Endothelial cell of umbilical vein (primary cell): Measurements from ENCODE around the gene PRIMA1. TPM values are rescaled to one million over a fixed set of nuclear protein-coding genes. Genes with fewer than 3 reads are reported as not detected.

Source experiments
- BruUV-seq: library from RNA; stranded (reverse); fragments of 400-500 nt; replicated peaks from 2 replicates; lab custom pipeline; 2021; lab: Mats Ljungman, UMichigan
- CTCF ChIA-PET: fragments of 300-600, 350-600 bp; sonication (Branson Sonifier 250); formaldehyde crosslinking; loops from one replicate; lab custom pipeline; 2021; ENCODE audit warnings: antibody characterized with exemption, inconsistent platforms; lab: Charles Lee
- POLR2A ChIA-PET: fragments of 300-600, 350-600 bp; sonication (Branson Sonifier 250); formaldehyde crosslinking; loops from one replicate; lab custom pipeline; 2021; ENCODE audit warnings: antibody characterized with exemption, inconsistent platforms; lab: Charles Lee
- DNase-seq: peaks from one replicate; pipeline ENCODE4 v3.0.0-alpha.2; 2011; ENCODE audit warnings: low read depth, low spot score
- FAIRE-seq: peaks from 2 replicates; lab custom pipeline; 2011; peaks lifted over from hg19 to GRCh38; lab: Jason Lieb, UNC
- H2AFZ ChIP-seq: 2 replicates; pipeline ENCODE4 v1.6.0; 2012; ENCODE audit warnings: low read depth, low read length, control low read depth, inconsistent platforms
- H3K27ac ChIP-seq: 2 replicates; pipeline ENCODE4 v1.5.1; 2011; ENCODE audit warnings: low read depth, mild to moderate bottlenecking, control low read depth, low read length, moderate library complexity; ENCODE audit not compliant: insufficient read depth
- H3K27me3 ChIP-seq, 2 experiments: 2 replicates each; pipeline versions ENCODE4 v1.6.0 to v1.6.1; 2011; ENCODE audit warnings: low read length in 2 of 2, mixed read lengths in 1 of 2; ENCODE audit not compliant: control insufficient read depth in 2 of 2, insufficient read depth in 2 of 2
- H3K36me3 ChIP-seq, 2 experiments: 2 replicates in 1 of 2; 3 replicates in 1 of 2; pipeline ENCODE4 v1.5.1; 2011; ENCODE audit warnings: low read length in 2 of 2, mild to moderate bottlenecking in 1 of 2, moderate library complexity in 1 of 2; ENCODE audit not compliant: control insufficient read depth in 2 of 2, insufficient read depth in 2 of 2; ENCODE audit errors: extremely low read depth in 1 of 2
- H3K4me1 ChIP-seq: 3 replicates; pipeline ENCODE4 v1.5.1; 2011; ENCODE audit warnings: mild to moderate bottlenecking, low read length; ENCODE audit not compliant: control insufficient read depth, insufficient read depth; ENCODE audit errors: extremely low read depth
- H3K4me2 ChIP-seq: 2 replicates; pipeline ENCODE4 v1.6.1; 2011; ENCODE audit warnings: low read length, control low read depth, mixed read lengths; ENCODE audit not compliant: insufficient read depth
- H3K4me3 ChIP-seq, 3 experiments: fragments of 200-600 bp in 1 of 3; sonication (generic), shearing (Covaris generic) in 1 of 3; replicated peaks in 1 of 3; 2 replicates each; pipeline ENCODE4 v1.5.1; 2011 to 2016; ENCODE audit warnings: control low read depth in 3 of 3, low read length in 3 of 3, mild to moderate bottlenecking in 2 of 3, inconsistent platforms in 1 of 3, low read depth in 1 of 3, moderate library complexity in 1 of 3; ENCODE audit not compliant: insufficient read depth in 1 of 3
- H3K79me2 ChIP-seq: 2 replicates; pipeline ENCODE4 v1.6.0; 2012; ENCODE audit warnings: low read length, inconsistent platforms; ENCODE audit not compliant: control insufficient read depth, insufficient read depth
- H3K9ac ChIP-seq: replicated peaks from 2 replicates; pipeline ENCODE3; 2011; ENCODE audit warnings: low read length, control low read depth; ENCODE audit not compliant: insufficient read depth; ENCODE audit errors: extremely low read depth
- H3K9me1 ChIP-seq: replicated peaks from 3 replicates; pipeline ENCODE4 v1.6.0; 2011; ENCODE audit warnings: mild to moderate bottlenecking, low read length; ENCODE audit not compliant: control insufficient read depth, insufficient read depth; ENCODE audit errors: extremely low read depth
- H3K9me3 ChIP-seq: replicated peaks from 2 replicates; pipeline ENCODE4 v1.5.1; 2012; ENCODE audit warnings: low read length, inconsistent platforms; ENCODE audit not compliant: control insufficient read depth, insufficient read depth
- H4K20me1 ChIP-seq: replicated peaks from 2 replicates; pipeline ENCODE3; 2011; ENCODE audit warnings: mild to moderate bottlenecking, low read length; ENCODE audit not compliant: control insufficient read depth, insufficient read depth; ENCODE audit errors: extremely low read depth
- CTCF ChIP-seq, 2 donors: IDR thresholded peaks; 1 replicate in 1 of 2; 2 replicates in 1 of 2; pipeline ENCODE4 v1.5.1; 2011; ENCODE audit warnings: low read length in 2 of 2, mild to moderate bottlenecking in 2 of 2, moderate library complexity in 2 of 2, control low read depth in 1 of 2, inconsistent platforms in 1 of 2, low read depth in 1 of 2; ENCODE audit not compliant: insufficient read depth in 1 of 2; ENCODE audit errors: extremely low read depth in 1 of 2
- EZH2 ChIP-seq: IDR thresholded peaks from 2 replicates; pipeline ENCODE4 v1.6.1; 2012; ENCODE audit warnings: borderline replicate concordance, low read depth, mild to moderate bottlenecking, moderate library complexity, low read length, inconsistent platforms; ENCODE audit not compliant: severe bottlenecking
- FOS ChIP-seq: IDR thresholded peaks from 2 replicates; pipeline ENCODE4 v1.6.1; 2011; ENCODE audit warnings: mild to moderate bottlenecking, low read length, moderate library complexity, borderline replicate concordance; ENCODE audit not compliant: insufficient read depth
- GATA2 ChIP-seq: IDR thresholded peaks from 2 replicates; pipeline ENCODE4 v1.7.0; 2011; ENCODE audit warnings: low read depth, mild to moderate bottlenecking, moderate library complexity, mixed read lengths, low read length; ENCODE audit not compliant: insufficient read length, insufficient read depth
- JUN ChIP-seq: IDR thresholded peaks from 2 replicates; pipeline ENCODE4 v1.6.1; 2011; ENCODE audit warnings: borderline replicate concordance, low read depth; ENCODE audit not compliant: insufficient read length, insufficient read depth
- MYC ChIP-seq: IDR thresholded peaks from one replicate; pipeline ENCODE4 v1.6.1; 2011; ENCODE audit warnings: mild to moderate bottlenecking, low read depth, low read length
- POLR2A ChIP-seq: IDR thresholded peaks from 2 replicates; pipeline ENCODE4 v1.6.1; 2012; ENCODE audit warnings: low read depth, mild to moderate bottlenecking, control low read depth, low read length
- POLR2AphosphoS5 ChIP-seq: IDR thresholded peaks from 2 replicates; pipeline ENCODE4 v1.6.1; 2012; ENCODE audit warnings: low read depth, mild to moderate bottlenecking, control low read depth, low read length, moderate library complexity; ENCODE audit not compliant: insufficient read depth
- dilution Hi-C: fragments of 300-500 bp; cut with MboI; formaldehyde crosslinking; loops from one replicate; pipeline ENCODE4 v1.15.0; 2019; ENCODE audit warnings: low sequenced_read_pairs; ENCODE audit not compliant: extremely low pct_ligation_motif_present
- intact Hi-C: fragments of 100-400 bp; cut with micrococcal nuclease; formaldehyde crosslinking; loops from one replicate; pipeline ENCODE4 v1.10.0; 2022
- polyA plus RNA-seq, 4 experiments: library from polyadenylated mRNA; depleted of rRNA in 3 of 4; stranded (reverse) in 3 of 4; unstranded in 1 of 4; fragments of >200 nt; gene quantifications; 2 replicates each; pipeline versions ENCODE4 v1.2.1 to v1.2.3, GENCODE V29; 2011 to 2012; ENCODE audit warnings: missing spikeins in 1 of 4
- total RNA-seq: library from RNA; stranded (reverse); gene quantifications from 2 replicates; pipeline ENCODE4 v1.2.3, GENCODE V29; 2021
- TF ChIP-seq, protein P1 (sequence below): IDR thresholded peaks from 2 replicates; pipeline ENCODE4 v1.6.1; 2011; ENCODE audit not compliant: insufficient read depth, insufficient read length

PRIMA1 gene
- total and polyA plus RNA-seq, 2 donors (not counting 3 experiments of a cell fraction or from before 2014, with no cell fraction given), result not detected

DNA sequence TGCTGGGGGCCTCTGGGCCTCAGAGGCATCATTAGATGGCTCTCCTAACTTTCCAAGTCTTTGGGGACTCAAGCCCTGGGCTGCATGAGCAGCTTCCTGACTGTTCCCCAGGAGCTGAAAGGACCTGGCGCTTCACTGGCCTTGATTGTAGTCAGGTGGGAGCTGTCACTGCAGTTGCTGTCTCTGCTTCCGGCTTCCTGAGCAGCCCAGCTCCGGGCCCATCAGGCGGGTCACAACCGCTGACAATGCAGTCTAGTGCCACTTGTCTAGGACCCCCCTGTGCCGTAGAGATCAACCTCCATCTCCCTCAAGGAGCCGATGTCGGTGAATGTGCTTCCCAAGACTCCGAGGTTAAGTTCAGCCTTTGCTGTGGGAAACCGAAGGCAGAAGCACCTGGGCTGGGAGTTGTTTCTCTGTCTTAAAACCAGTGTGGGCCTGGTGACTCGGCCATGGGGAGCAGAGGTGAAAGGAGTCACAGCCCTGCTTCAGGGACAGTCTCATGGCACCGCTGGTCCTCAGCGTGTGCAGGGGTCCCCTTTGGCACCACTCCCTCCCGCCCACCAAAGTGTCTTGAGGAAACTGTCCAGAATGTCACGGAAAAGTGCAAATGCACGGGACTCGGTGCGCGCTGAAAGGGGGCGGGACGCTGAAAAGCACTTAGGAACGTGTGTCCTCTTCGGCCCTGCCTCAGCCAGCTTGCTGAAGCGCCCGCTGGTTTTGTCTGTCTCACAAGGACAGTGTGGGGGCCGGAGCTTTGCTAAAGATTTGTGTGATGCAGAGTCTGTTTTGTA lies 44.8 kb downstream of the PRIMA1 start:
- H3K27ac ChIP-seq, result no peak overlapping the region
- H4K20me1 ChIP-seq, result no peaks in the 10 kb centered on the region
- CTCF ChIA-PET, result no interaction called here
- H3K4me1 ChIP-seq, result no peaks in the 10 kb centered on the region
- dilution Hi-C loops (no loop called here), intact Hi-C loops (no loop called here)
- no peaks in the 10 kb centered on the region for H3K9me3 ChIP-seq
- H2AFZ ChIP-seq, result no peak overlapping the region
- H3K79me2 ChIP-seq, result no peaks in the 10 kb centered on the region
- no peaks in the 10 kb centered on the region for H3K9me1 ChIP-seq
- DNase-seq (no peak), FAIRE-seq (no peak)
- H3K27me3 ChIP-seq, result no peaks in the 10 kb centered on the region
- H3K4me2 ChIP-seq, result no peak overlapping the region
- POLR2A ChIA-PET, result no interaction called here
- TF ChIP-seq FOS (no peak), POLR2AphosphoS5 (no peak), EZH2 (no peak), GATA2 (no peak), POLR2A (no peak), MYC (no peak), CTCF (IDR thresholded peaks at IDR 0.05; ENCODE audit: extremely low read depth in 1 of 2, insufficient read depth in 1 of 2, low read depth in 1 of 2, low read length in 2 of 2) (no peak), JUN (no peak)
- TF ChIP-seq, protein P1, sequence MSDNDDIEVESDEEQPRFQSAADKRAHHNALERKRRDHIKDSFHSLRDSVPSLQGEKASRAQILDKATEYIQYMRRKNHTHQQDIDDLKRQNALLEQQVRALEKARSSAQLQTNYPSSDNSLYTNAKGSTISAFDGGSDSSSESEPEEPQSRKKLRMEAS, result no peak
- no TSS peak for BruUV-seq
- H3K36me3 ChIP-seq, result no peaks in the 10 kb centered on the region
- H3K4me3 ChIP-seq, result no peak overlapping the region
- no peak overlapping the region for H3K9ac ChIP-seq
